ENCODE results near the gene STIM1. TPM values are rescaled to one million over a fixed set of nuclear protein-coding genes. Genes with fewer than 3 reads are reported as not detected.

The STIM1 gene
- total RNA-seq, 1 experiment from 2014 or later: 93.6 TPM

GRCh38 chr11:3955299-3955665, 99.8 kb downstream of the STIM1 start:
- BruUV-seq (replicated peaks): no TSS peak
- Histone ChIP-seq H3K4me1 (ENCODE audit: control insufficient read depth, insufficient read depth, low read length) (no peaks in the 10 kb centered on the region), H3K27me3 (ENCODE audit: control insufficient read depth, insufficient read depth, low read length) (no peaks in the 10 kb centered on the region), H3K27ac (ENCODE audit: low read length) (no peak overlapping the region), H3K9me3 (ENCODE audit: control insufficient read depth, insufficient read depth, low read depth, low read length) (no peaks in the 10 kb centered on the region), H3K4me3 (ENCODE audit: low read depth in 2 of 2, low read length in 2 of 2) (no peak overlapping the region), H3K36me3 (ENCODE audit: control insufficient read depth, insufficient read depth, low read length) (no peaks in the 10 kb centered on the region)
- no peak for DNase-seq (ENCODE audit: low read depth, low spot score)
- CTCF ChIA-PET: no interaction called here
- POLR2A ChIA-PET: no interaction called here
- in situ Hi-C loops (cut with HindIII; ENCODE audit: low pct_unique_long_range_greater_than_20kb, low sequenced_read_pairs) (no loop called here), intact Hi-C loops (cut with micrococcal nuclease; ENCODE audit: unreplicated experiment) (no loop called here)
- no peak for ATAC-seq
- TF ChIP-seq POLR2AphosphoS5 (IDR thresholded peaks at IDR 0.05; ENCODE audit: low read depth, low read length) (no peak), CTCF (IDR thresholded peaks at IDR 0.05) (no peak)

DNA sequence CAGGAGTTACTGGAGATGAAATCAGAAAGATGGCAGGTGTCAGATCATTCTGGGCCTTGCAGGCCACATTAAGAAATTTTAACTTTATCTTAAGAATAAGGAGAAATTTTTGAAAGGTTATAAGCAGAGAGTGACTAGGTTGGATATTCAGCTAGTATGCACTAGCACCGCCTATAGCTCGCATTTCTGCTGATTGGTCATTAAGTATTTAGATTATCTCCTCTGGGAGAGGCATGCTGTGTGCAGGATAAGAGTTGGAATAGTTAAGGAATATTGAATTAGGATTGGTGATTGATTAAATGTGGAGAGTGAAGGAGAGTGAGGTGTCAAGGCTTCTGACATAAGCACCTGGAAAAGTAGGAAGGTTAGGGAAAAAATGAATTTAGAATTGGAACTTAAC, 100.6 kb downstream of the STIM1 start:
- H3K4me1 ChIP-seq (ENCODE audit: control insufficient read depth, insufficient read depth, low read length): no peaks in the 10 kb centered on the region
- H3K27me3 ChIP-seq (ENCODE audit: control insufficient read depth, insufficient read depth, low read length): no peaks in the 10 kb centered on the region
- no peak for TF ChIP-seq REST (IDR thresholded peaks at IDR 0.05; ENCODE audit: insufficient read depth in 1 of 2, low read depth in 2 of 2, low read length in 1 of 2)
- ATAC-seq: no peak
- in situ Hi-C loops (cut with HindIII; ENCODE audit: low pct_unique_long_range_greater_than_20kb, low sequenced_read_pairs) (no loop called here), intact Hi-C loops (cut with micrococcal nuclease; ENCODE audit: unreplicated experiment) (no loop called here)
- H3K9me3 ChIP-seq (ENCODE audit: control insufficient read depth, insufficient read depth, low read depth, low read length): no peaks in the 10 kb centered on the region
- H3K4me3 ChIP-seq (ENCODE audit: low read depth in 2 of 2, low read length in 2 of 2): no peak overlapping the region
- no peak overlapping the region for H3K27ac ChIP-seq (ENCODE audit: low read length)
- no peak for DNase-seq (ENCODE audit: low read depth, low spot score)
- CTCF ChIA-PET: no interaction called here
- no peaks in the 10 kb centered on the region for H3K36me3 ChIP-seq (ENCODE audit: control insufficient read depth, insufficient read depth, low read length)
- no TSS peak for BruUV-seq (replicated peaks)
- POLR2A ChIA-PET: no interaction called here

DNA sequence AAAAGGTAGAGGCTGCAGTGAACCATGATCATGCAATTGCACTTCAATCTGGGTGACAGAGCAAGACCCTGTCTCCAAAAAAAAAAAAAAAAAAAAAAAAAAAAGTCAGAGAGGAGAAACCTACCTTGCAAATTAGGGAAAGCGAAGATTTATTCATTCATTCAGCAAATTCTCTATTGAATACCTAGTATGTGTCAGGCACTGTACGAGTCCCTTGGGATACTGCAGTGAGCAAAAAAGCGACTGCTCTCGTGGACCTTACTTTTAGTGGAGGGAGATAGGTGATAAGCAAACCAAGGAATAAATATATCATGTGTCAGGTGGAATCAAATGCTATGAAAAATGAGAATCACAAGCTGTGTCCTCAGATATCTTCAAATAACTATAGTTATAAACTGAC, 101.3 kb downstream of the STIM1 start:
- no TSS peak for BruUV-seq (replicated peaks)
- CTCF ChIA-PET: no interaction called here
- intact Hi-C loops (cut with micrococcal nuclease; ENCODE audit: unreplicated experiment) (no loop called here), in situ Hi-C loops (cut with HindIII; ENCODE audit: low pct_unique_long_range_greater_than_20kb, low sequenced_read_pairs) (no loop called here)
- ATAC-seq: no peak
- Histone ChIP-seq H3K4me1 (ENCODE audit: control insufficient read depth, insufficient read depth, low read length) (no peaks in the 10 kb centered on the region), H3K4me3 (ENCODE audit: low read depth in 2 of 2, low read length in 2 of 2) (no peak overlapping the region), H3K9me3 (ENCODE audit: control insufficient read depth, insufficient read depth, low read depth, low read length) (no peaks in the 10 kb centered on the region), H3K27ac (ENCODE audit: low read length) (no peak overlapping the region), H3K27me3 (ENCODE audit: control insufficient read depth, insufficient read depth, low read length) (no peaks in the 10 kb centered on the region), H3K36me3 (ENCODE audit: control insufficient read depth, insufficient read depth, low read length) (no peaks in the 10 kb centered on the region)
- TF ChIP-seq POLR2AphosphoS5 (IDR thresholded peaks at IDR 0.05; ENCODE audit: low read depth, low read length): no peak
- TF ChIP-seq REST (IDR thresholded peaks at IDR 0.05; ENCODE audit: insufficient read depth in 1 of 2, low read depth in 2 of 2, low read length in 1 of 2): no peak
- no peak for TF ChIP-seq SIN3A (IDR thresholded peaks at IDR 0.05; ENCODE audit: borderline replicate concordance, insufficient read depth, low read depth, low read length)
- no peak for TF ChIP-seq CTCF (IDR thresholded peaks at IDR 0.05)
- TF ChIP-seq TCF7L2 (IDR thresholded peaks at IDR 0.05; ENCODE audit: low read depth, low read length): no peak
- POLR2A ChIA-PET: no interaction called here
- DNase-seq (ENCODE audit: low read depth, low spot score): no peak

All from Panc1 (cell line).